Stromal cell of bone marrow (primary cell): ENCODE data around the gene WNT5A.

ENCODE experiments used
- DNase-seq: peaks from one replicate; pipeline ENCODE4 v3.0.0-alpha.2; 2012; ENCODE audit warnings: low read depth

Gene WNT5A

DNA sequence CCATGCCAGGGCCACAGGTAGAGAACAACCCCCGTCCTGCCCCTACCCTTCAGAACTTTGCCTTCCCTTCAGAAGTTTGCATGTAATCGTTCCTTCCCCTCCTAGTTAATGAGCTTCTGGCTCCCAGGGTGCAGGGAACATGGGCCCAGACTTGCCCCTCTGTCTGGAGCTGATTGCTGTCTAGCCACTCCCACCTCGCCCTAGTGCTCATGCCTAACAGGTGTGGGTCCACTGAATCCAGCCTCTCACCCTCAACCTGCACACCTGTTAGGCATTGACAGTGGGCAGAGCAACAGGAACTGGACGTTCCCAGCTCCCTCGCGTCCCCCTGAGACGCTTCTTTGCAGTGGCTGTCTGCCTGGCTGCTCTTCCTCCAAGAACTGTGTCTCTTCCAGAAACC, 40.3 kb downstream of the WNT5A start:
- no peak for DNase-seq

DNA sequence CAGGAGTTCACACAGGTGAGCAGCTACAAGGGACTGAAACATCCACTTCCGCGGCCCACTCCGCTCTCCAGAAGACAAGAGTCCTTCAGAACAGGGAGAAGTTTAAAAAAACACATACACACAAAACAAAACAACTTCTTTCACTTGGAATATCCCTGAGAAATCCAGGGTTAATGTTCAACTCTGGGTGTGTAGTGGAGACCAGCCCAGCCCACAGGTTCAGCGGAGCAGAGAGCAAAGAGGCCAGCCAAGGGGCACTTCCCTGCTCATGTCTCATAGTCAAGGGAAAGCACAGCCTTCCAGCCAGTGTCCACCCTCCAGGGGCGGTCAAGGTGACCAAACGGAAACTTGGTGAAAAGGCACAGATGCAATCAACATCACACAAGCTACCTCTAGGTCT, 41.6 kb downstream of the WNT5A start:
- no peak for DNase-seq

GRCh38 chr3:55443346-55443745, 43.8 kb downstream of the WNT5A start:
- DNase-seq: no peak

DNA sequence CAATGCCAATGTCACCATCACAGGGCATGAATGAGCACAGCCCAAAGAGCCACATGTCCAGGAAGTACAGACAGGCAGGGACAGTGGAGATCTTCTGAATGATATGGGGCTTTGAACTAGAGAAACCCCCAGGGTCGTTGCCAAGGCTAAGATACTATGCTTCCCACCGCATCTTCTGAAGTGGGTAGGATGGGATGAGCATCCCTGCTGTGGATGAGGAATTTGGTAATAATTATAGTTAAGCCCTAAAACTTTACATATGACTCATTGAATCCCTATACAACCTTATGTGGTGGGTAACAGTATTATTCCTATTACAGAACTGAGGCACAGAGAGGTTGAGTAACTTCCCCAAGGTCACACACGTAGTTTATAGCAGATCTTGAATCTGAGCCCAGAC, 44.2 kb downstream of the WNT5A start:
- no peak for DNase-seq

DNA sequence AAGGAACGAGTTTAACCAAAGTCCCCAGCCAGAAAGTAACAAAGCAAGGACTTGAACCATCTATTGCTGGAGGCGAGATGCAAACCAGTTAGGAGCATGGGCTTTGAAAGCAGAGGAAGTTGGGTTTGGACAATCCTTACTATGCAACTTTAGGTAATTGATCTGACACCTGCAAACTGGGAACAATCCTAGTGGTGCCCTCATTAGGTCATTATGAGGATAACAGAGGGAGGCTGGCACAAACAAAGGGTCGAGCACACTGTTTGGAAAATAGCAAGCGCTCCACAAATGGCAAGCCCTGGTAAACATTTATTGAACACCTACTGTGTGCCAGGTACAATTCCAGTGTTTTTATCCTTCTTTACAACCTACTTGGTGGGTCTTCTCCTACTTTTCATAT, 45.6 kb downstream of the WNT5A start:
- no peak for DNase-seq

DNA sequence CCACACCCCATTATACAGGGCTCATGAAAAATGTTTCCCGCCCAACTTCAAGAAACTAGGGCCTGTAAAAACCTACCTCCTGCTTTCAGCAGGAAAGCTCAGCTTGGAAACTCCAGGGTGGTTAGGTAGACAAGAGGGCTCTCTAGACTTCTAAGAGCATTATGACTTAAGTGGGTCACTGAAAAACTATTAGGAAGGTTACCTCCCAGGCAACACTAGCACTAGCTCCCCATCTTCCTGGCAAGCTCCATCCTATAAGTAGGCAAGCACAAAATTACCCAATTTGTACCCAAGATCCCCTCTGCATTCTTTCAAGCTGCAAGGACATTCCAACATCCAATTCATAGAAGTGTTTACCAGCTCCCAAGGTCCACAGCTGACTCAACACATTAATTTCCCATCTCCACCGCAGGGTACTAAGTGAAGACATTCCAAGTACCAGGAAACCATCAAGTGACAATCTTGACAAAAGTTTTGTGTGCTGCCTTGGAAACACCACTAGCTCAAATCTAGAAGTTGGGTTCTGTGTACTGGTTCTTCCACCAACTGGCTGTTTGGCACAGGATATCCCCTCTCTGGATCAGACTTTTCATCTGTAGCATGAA, 46.9 kb downstream of the WNT5A start:
- no peak for DNase-seq

DNA sequence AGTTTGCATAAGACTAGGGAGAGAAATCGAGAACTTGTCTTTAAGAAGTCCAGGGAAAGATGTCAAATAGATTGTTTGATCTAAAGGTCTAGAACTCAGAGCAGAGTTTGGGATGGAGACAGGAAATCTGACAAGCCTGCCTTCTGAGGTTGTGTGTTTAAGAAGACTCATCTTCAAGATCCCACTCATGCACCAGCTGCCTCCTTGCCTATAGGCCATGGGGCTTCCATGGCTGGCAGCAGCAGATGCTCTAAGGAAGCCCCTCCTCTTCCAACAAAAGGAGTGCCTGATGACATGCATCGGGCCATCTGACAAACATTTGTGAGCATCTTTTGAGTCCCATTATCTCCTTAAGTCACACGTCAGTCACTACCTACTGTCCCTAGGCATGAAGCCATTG, 47.4 kb downstream of the WNT5A start:
- no peak for DNase-seq

GRCh38 chr3:55436644-55437043, 50.5 kb downstream of the WNT5A start:
- DNase-seq: no peak

DNA sequence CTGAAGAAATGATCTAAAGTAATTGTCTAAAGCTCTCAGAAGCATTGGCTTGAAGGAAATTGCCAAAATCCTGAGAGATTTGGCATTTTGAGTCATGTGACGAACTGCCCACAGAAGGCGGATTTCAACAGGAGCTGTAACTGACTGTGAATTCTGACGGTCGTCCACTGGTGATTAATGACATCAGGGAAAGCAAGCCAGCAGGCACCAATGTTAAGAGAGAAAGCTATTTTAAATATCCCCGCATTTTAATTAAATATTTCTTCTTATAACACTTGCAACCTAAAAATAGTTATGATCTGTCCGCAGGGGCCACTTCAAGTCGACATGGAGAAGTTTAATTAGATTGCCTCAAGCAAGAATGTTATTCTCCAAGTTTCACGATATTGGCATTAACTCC, 51.6 kb downstream of the WNT5A start:
- no peak for DNase-seq

DNA sequence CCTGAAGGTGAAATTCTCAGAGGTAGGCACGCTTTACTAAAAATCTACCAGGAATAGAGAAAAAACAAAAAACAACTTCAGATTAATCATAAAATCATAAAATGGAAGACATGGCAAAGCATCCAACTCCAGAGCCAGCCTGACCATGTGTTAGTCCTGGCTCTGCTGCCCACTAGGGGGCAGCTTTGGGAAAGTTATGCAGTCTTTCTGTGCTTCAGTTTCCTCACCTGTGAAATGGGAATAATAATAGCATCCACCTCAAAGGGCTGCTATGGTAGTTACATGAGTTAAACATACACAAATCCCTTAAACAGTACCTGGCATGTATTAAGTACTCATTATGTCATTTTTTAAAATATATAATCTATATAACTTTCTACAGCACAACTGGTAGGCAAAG, 52.3 kb downstream of the WNT5A start:
- DNase-seq: no peak

- DNase-seq: no peak
These were observed 56.1 kb downstream of the WNT5A start for GRCh38 chr3:55431041-55431440.

GRCh38 chr3:55427739-55428138, 59.4 kb downstream of the WNT5A start:
- no peak for DNase-seq

GRCh38 chr3:55426486-55426885, 60.6 kb downstream of the WNT5A start:
- DNase-seq: no peak

- DNase-seq: no peak
These were observed 63.3 kb downstream of the WNT5A start for GRCh38 chr3:55423782-55424181.

GRCh38 chr3:55417211-55417610, 69.9 kb downstream of the WNT5A start:
- no peak for DNase-seq

DNA sequence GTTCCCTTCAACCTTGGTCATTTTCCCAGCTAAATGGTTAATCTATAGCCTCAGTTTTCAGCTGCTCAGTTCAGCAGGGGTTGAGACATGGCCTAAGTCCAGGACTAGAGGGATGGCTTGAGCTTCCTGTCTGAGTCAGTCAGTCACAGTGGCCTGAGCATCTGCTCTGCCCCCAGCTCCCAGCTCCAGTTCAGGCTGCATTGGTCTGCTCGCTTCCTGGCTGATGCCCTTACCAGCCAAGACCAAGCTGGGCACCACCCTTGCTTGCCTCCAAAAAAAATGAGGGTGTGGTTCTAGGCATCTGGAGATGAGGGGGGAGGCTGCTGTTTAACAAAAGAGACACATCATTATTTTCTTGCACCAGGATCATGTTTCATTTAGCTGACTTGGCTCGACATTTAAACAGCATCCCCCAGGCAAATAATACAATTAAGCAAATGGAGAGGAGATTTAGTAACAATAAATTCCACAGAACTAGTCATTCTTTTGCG, 70.7 kb downstream of the WNT5A start:
- peak; percentile 84 for DNase-seq
